GM12892 (cell line): ENCODE data around the gene SDC3.

Experiments used
- POLR2A ChIP-seq: IDR thresholded peaks from 2 replicates; pipeline ENCODE4 v1.6.1; 2011; ENCODE audit warnings: low read depth, low read length, control low read depth
- POLR2AphosphoS5 ChIP-seq: IDR thresholded peaks from 2 replicates; pipeline ENCODE4 v1.6.1; 2011; ENCODE audit warnings: low read depth, low read length, control low read depth
- TAF1 ChIP-seq: IDR thresholded peaks from 2 replicates; pipeline ENCODE4 v1.6.1; 2011; ENCODE audit warnings: low read depth, mild to moderate bottlenecking, control low read depth, low read length, borderline replicate concordance

DNA sequence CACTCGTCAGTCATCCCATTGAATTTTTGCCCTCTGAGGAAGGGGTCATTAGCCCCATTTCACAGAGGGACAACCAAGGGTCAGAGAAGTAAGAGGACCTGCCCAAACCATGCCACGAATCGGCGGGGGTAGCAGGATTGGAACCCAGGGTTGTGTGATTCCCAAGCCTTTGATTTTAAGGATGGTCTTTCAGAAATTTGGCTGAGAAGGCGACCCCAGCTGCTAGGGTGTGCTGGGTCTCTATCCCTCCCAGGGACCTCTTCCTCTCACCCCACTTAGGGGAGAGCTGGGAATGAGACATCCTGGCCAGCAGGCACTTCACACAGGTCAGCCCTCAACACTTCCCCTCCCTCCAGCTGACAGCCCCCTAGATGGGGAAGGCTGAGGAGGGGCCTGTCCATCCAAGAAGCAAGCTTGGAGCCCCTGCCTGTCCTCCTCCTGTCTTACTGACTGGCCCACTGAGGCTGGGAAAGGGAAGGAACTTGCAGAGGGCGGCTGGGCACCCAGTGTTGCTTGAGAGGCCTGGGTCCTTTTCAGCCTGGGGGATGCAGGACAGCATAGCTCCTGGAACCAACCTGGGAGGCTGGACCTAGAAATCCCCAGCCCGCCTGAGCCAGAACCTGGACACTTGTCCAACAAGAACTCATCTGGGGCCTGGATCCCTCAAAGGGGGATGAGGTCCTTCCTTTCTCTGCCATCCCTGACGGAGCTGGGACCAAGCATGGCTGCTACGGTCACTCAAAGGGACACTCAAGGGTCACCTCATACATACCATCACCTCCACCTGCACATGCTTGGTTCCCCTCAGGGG, 1.7 kb downstream of the SDC3 start:
- no peak for TF ChIP-seq POLR2AphosphoS5
- no peak for TF ChIP-seq POLR2A
- no peak for TF ChIP-seq TAF1
